Osteoblast (primary cell): ENCODE results near the gene AP3S1. TPM values are rescaled to one million over a fixed set of nuclear protein-coding genes. Genes with fewer than 3 reads are reported as not detected.

ENCODE experiments used
- DNase-seq: peaks from one replicate; pipeline ENCODE4 v3.0.0; 2011; ENCODE audit warnings: low spot score, mixed read lengths; ENCODE audit not compliant: insufficient read length; ENCODE audit errors: missing footprints
- H2AFZ ChIP-seq: 2 replicates; pipeline ENCODE4 v1.6.0; 2011; ENCODE audit warnings: mild to moderate bottlenecking, low read length
- H3K27ac ChIP-seq: 2 replicates; pipeline ENCODE4 v1.5.1; 2011; ENCODE audit warnings: mild to moderate bottlenecking, low read depth, low read length, moderate library complexity
- H3K27me3 ChIP-seq: 2 replicates; pipeline ENCODE4 v1.6.0; 2012; ENCODE audit warnings: mild to moderate bottlenecking, control low read depth, inconsistent platforms, low read length, moderate library complexity; ENCODE audit not compliant: insufficient read depth
- H3K36me3 ChIP-seq: 2 replicates; pipeline ENCODE4 v1.5.1; 2011; ENCODE audit warnings: mild to moderate bottlenecking, low read length, control low read depth, moderate library complexity; ENCODE audit not compliant: insufficient read depth
- H3K4me1 ChIP-seq: 2 replicates; pipeline ENCODE4 v1.5.1; 2011; ENCODE audit warnings: mild to moderate bottlenecking, low read length, control low read depth, moderate library complexity; ENCODE audit not compliant: insufficient read depth
- H3K4me2 ChIP-seq: 2 replicates; pipeline ENCODE4 v1.6.0; 2011; ENCODE audit warnings: mild to moderate bottlenecking, low read length; ENCODE audit not compliant: insufficient read depth
- H3K4me3 ChIP-seq: fragments of 200-600 bp; sonication (generic); 3 replicates; pipeline ENCODE4 v1.5.1; 2012; ENCODE audit warnings: mild to moderate bottlenecking, low read length, inconsistent platforms; ENCODE audit not compliant: insufficient read depth
- H3K79me2 ChIP-seq: 2 replicates; pipeline ENCODE4 v1.6.0; 2012; ENCODE audit warnings: mild to moderate bottlenecking, low read length, control low read depth, inconsistent platforms; ENCODE audit not compliant: insufficient read depth
- H3K9me3 ChIP-seq: 2 replicates; pipeline ENCODE4 v1.5.1; 2011; ENCODE audit warnings: low read depth, low read length, control low read depth
- H4K20me1 ChIP-seq: 2 replicates; pipeline ENCODE4 v1.6.0; 2012; ENCODE audit warnings: mild to moderate bottlenecking, low read length, control low read depth; ENCODE audit not compliant: insufficient read depth
- CTCF ChIP-seq: IDR thresholded peaks from 2 replicates; pipeline ENCODE4 v1.5.1; 2011; ENCODE audit warnings: mild to moderate bottlenecking, low read depth, low read length, moderate library complexity; ENCODE audit errors: extremely low read depth
- total RNA-seq: library from RNA; depleted of rRNA; stranded (reverse); fragments of >200 nt; gene quantifications from 2 replicates; pipeline ENCODE4 v1.2.3, GENCODE V29; 2012

The AP3S1 gene
- 109 and 131 TPM in 2 replicates for total RNA-seq

GRCh38 chr5:115841382-115842088, at the start of gene AP3S1, which contains the start of gene ATG12:
TSS of gene AP3S1 (plus strand) at chr5:115841935. CDS start at chr5:115842038, 103 bp downstream.
TSS of gene ATG12 (minus strand) at chr5:115841565. CDS start at chr5:115841552, 13 bp downstream.
- peaks cover 90% of the 10 kb centered on the region for H3K79me2 ChIP-seq
- peaks cover 36% of the 10 kb centered on the region for H3K4me1 ChIP-seq
- peak within 1 kb of the TSS; percentile 98 for H3K4me3 ChIP-seq
- peak within 1 kb of the TSS; percentile 100 for H2AFZ ChIP-seq
- peak within 1 kb of the TSS; percentile 94 for H3K4me2 ChIP-seq
- H3K36me3 ChIP-seq, result peaks cover 12% of the 10 kb centered on the region
- TF ChIP-seq CTCF, result no peak
- H3K27ac ChIP-seq, result peak within 1 kb of the TSS; percentile 94
- no peaks in the 10 kb centered on the region for H3K27me3 ChIP-seq
- H4K20me1 ChIP-seq, result peaks cover 40% of the 10 kb centered on the region
- H3K9me3 ChIP-seq, result no peaks in the 10 kb centered on the region
- peak; percentile 95 for DNase-seq

GRCh38 chr5:115795700-115796099, 46.0 kb upstream of the AP3S1 start:
- Histone ChIP-seq H3K4me3 (no peak overlapping the region), H3K27me3 (peaks cover 3% of the 10 kb centered on the region), H2AFZ (no peak overlapping the region), H3K4me2 (no peak overlapping the region), H3K79me2 (no peaks in the 10 kb centered on the region), H3K4me1 (no peaks in the 10 kb centered on the region), H4K20me1 (no peaks in the 10 kb centered on the region), H3K9me3 (no peaks in the 10 kb centered on the region), H3K36me3 (no peaks in the 10 kb centered on the region), H3K27ac (no peak overlapping the region)
- DNase-seq, result no peak
- no peak for TF ChIP-seq CTCF

GRCh38 chr5:115796656-115797055, 45.1 kb upstream of the AP3S1 start:
- Histone ChIP-seq H3K79me2 (no peaks in the 10 kb centered on the region), H3K36me3 (no peaks in the 10 kb centered on the region), H3K4me3 (no peak overlapping the region), H3K4me1 (no peaks in the 10 kb centered on the region), H3K9me3 (no peaks in the 10 kb centered on the region), H3K27me3 (peaks cover 7% of the 10 kb centered on the region), H2AFZ (no peak overlapping the region), H3K4me2 (no peak overlapping the region), H3K27ac (no peak overlapping the region), H4K20me1 (no peaks in the 10 kb centered on the region)
- TF ChIP-seq CTCF, result no peak
- no peak for DNase-seq

GRCh38 chr5:115798252-115798651, 43.5 kb upstream of the AP3S1 start:
- H2AFZ ChIP-seq, result no peak overlapping the region
- no peak overlapping the region for H3K4me3 ChIP-seq
- H3K4me1 ChIP-seq, result no peaks in the 10 kb centered on the region
- H3K27ac ChIP-seq, result no peak overlapping the region
- no peaks in the 10 kb centered on the region for H3K79me2 ChIP-seq
- no peaks in the 10 kb centered on the region for H4K20me1 ChIP-seq
- H3K4me2 ChIP-seq, result no peak overlapping the region
- peaks cover 7% of the 10 kb centered on the region for H3K27me3 ChIP-seq
- TF ChIP-seq CTCF, result no peak
- DNase-seq, result no peak
- H3K9me3 ChIP-seq, result no peaks in the 10 kb centered on the region
- no peaks in the 10 kb centered on the region for H3K36me3 ChIP-seq
